ENCODE data around the gene FAM167B.
A peak's percentile ranks its signal among the peaks of the same experiment; 100 is the strongest.

Gene FAM167B

DNA sequence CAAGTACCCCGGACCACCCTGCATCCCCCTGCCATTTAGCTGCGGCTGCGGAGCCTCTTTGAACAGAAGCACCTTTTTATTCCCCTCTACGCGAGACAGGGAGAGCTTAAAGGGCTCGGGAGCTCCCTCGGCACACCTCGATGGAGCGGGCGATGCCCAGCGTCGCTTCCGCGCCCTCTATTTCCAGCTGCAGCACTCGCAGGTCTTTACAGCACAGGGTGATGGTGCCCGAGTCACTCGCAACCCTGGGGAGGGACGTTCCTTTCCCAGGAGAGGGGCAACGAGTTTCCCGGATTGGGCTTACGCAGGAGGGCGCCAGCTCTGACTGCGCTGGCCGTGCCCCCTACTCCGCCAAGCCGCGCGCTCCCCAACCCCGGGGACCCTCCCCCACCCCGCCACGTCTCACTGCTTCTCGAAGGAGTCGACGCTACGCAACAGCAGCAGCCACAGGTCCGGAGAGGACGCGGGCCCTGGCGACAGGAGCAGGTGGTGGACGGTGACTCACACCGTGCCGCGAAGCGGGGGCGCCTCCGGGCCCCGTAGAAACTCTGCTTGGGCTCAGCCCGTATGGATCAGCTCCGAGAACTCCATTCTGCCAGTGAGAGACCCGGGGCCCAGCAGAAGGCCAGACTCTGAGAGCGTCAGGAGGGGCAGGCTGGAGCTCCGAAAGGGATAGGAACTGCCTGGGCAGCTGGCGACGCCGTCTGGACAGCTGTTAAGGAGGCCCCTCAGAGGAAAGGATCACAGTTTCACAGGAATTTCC is 5.8 kb upstream of the FAM167B start:
- Histone ChIP-seq H3K27ac (ENCODE audit: insufficient read depth, low read depth, low read length, poor library complexity, severe bottlenecking) (peak overlapping the region; percentile 61), H3K27me3 (ENCODE audit: control insufficient read depth, insufficient read depth, low read length, poor library complexity, severe bottlenecking) (no peaks in the 10 kb centered on the region), H3K36me3 (ENCODE audit: control insufficient read depth, insufficient read depth, low read length) (no peaks in the 10 kb centered on the region), H3K4me3 (ENCODE audit: insufficient read depth, low read depth, low read length) (peak overlapping the region; percentile 82), H3K9me3 (ENCODE audit: control insufficient read depth, low read length) (no peaks in the 10 kb centered on the region), H3K4me1 (ENCODE audit: control insufficient read depth, insufficient read depth, low read length) (peaks cover 11% of the 10 kb centered on the region)
- 0 to 1% methylated on average over 55 of the region's 55 CpGs for WGBS, 2 experiments

DNA sequence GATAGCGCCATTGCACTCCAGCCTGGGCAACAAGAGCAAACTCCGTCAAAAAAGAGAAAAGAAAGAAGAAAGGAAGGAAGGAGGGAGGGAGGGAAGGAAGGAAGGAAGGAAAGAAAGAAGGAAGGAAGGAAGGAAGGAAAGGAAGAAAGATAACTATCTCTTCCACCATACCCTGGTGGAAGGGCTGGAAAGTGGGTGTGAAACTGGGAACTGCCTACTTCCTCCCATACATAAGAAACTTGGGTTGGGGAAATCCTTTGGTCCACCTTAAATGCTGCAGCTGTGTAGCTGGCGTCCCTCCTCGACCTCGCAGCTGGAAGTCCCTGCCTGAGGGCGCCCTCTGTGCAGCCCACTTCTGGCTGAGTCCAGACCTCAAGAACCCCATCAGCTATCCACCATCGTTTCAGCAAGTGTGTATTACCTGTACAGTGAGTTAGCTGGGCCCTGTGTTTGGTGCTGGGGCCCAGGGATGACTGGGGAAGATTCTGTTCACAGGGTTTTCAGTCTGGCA is 4.6 kb upstream of the FAM167B start:
- Histone ChIP-seq H3K36me3 (ENCODE audit: control insufficient read depth, insufficient read depth, low read length) (no peaks in the 10 kb centered on the region), H3K4me1 (ENCODE audit: control insufficient read depth, insufficient read depth, low read length) (peaks cover 11% of the 10 kb centered on the region), H3K27ac (ENCODE audit: insufficient read depth, low read depth, low read length, poor library complexity, severe bottlenecking) (no peak overlapping the region), H3K4me3 (ENCODE audit: insufficient read depth, low read depth, low read length) (peak overlapping the region; percentile 16), H3K27me3 (ENCODE audit: control insufficient read depth, insufficient read depth, low read length, poor library complexity, severe bottlenecking) (no peaks in the 10 kb centered on the region), H3K9me3 (ENCODE audit: control insufficient read depth, low read length) (no peaks in the 10 kb centered on the region)
- WGBS, 2 experiments = 28 to 31% methylated on average over 7 of the region's 7 CpGs

DNA sequence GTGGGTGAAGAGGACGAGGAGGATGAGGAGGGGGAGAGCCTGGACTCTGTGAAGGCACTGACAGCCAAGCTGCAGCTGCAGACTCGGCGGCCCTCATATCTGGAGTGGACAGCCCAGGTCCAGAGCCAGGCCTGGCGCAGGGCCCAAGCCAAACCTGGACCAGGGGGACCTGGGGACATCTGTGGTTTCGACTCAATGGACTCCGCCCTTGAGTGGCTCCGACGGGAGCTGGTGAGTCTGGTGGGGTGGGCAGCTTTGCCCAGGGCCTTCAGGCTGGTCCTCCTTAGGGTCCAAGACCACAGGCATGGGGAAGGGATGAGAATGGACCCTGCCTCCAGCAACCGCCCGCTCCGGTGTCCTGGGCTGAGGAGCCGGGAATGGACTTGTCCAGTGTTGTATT is 430 bp downstream of the FAM167B start:
- H3K36me3 ChIP-seq (ENCODE audit: control insufficient read depth, insufficient read depth, low read length) = no peaks in the 10 kb centered on the region
- no peak overlapping the region for H3K4me3 ChIP-seq (ENCODE audit: insufficient read depth, low read depth, low read length)
- H3K4me1 ChIP-seq (ENCODE audit: control insufficient read depth, insufficient read depth, low read length) = peaks cover 7% of the 10 kb centered on the region
- H3K27me3 ChIP-seq (ENCODE audit: control insufficient read depth, insufficient read depth, low read length, poor library complexity, severe bottlenecking) = no peaks in the 10 kb centered on the region
- 94 to 95% methylated on average over 12 of the region's 12 CpGs for WGBS, 2 experiments
- no peaks in the 10 kb centered on the region for H3K9me3 ChIP-seq (ENCODE audit: control insufficient read depth, low read length)
- H3K27ac ChIP-seq (ENCODE audit: insufficient read depth, low read depth, low read length, poor library complexity, severe bottlenecking) = no peak overlapping the region

DNA sequence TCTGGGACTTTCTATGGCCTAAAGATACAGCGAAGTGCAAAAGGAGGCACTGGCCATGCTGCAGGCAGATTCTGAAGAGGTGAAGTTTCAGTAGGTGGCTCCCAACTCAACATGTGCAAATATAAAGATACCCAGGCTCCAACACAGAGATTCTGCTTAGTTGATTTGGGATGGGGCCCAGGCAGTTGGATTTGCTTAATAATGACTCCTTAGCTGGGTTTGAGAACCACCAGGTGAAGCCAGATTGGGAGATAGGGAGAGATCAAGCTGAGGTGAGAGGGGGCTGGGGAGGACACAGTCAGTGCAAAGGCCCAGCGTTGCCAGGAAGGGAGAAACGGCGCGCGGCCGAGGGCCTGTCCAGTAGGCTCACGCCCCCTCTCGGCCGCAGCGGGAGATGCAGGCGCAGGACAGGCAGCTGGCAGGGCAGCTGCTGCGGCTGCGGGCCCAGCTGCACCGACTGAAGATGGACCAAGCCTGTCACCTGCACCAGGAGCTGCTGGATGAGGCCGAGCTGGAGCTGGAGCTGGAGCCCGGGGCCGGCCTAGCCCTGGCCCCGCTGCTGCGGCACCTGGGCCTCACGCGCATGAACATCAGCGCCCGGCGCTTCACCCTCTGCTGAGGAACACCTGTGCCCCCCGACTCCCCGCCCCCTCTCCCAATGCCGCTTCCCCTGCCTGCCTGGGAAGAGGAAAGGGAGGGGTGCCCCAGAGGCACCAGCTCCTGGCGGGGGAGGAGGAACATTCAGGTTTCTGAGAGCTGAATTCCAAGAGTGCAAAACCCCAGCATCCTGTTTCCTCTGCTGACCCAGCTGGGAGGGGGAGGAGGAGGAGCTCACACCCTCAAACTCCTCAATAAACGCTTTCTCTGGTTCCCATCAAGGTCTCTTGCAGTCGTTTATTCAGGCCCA is 1.2 kb downstream of the FAM167B start:
- H3K9me3 ChIP-seq (ENCODE audit: control insufficient read depth, low read length) = no peaks in the 10 kb centered on the region
- no peaks in the 10 kb centered on the region for H3K27me3 ChIP-seq (ENCODE audit: control insufficient read depth, insufficient read depth, low read length, poor library complexity, severe bottlenecking)
- WGBS, 2 experiments = 7 to 8% methylated on average over 31 of the region's 31 CpGs
- peaks cover 4% of the 10 kb centered on the region for H3K4me1 ChIP-seq (ENCODE audit: control insufficient read depth, insufficient read depth, low read length)
- no peak overlapping the region for H3K27ac ChIP-seq (ENCODE audit: insufficient read depth, low read depth, low read length, poor library complexity, severe bottlenecking)
- H3K36me3 ChIP-seq (ENCODE audit: control insufficient read depth, insufficient read depth, low read length) = no peaks in the 10 kb centered on the region
- H3K4me3 ChIP-seq (ENCODE audit: insufficient read depth, low read depth, low read length) = peak overlapping the region; percentile 24

DNA sequence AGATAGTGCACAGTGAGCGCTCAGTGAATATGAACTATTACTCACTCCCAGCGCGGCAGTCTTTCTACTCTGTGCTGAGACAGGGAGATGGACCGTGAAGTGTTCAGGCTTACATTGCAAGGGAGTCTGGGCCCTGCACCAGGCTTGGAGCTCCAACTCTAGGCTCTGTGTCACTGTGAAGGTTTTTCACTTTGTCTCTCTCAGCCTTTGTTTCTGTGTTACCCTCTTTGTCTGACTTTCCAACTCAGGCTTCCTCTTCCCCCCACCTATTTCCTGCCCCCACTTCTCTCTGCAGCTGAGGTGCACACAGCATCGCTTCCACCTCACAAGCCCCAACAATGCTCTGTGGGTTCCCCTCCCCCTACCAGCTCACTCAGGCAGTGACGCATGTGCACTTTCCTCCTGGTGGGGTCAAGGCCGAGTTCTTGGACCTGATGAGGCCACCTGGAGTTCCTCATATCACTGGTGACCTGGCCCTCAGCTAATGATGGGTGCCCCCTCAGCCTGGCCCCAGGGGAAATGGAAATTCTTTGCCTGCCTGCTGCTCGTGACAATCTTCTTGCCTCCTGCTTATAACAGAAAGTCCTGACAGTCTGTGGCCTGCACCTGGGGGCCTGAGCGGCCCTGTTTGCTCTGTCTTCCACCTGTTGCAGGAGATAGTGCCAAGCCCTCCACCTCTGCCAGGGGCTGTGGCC is 3.0 kb downstream of the FAM167B start:
- Histone ChIP-seq H3K9me3 (ENCODE audit: control insufficient read depth, low read length) (no peaks in the 10 kb centered on the region), H3K27ac (ENCODE audit: insufficient read depth, low read depth, low read length, poor library complexity, severe bottlenecking) (no peak overlapping the region), H3K27me3 (ENCODE audit: control insufficient read depth, insufficient read depth, low read length, poor library complexity, severe bottlenecking) (no peaks in the 10 kb centered on the region), H3K36me3 (ENCODE audit: control insufficient read depth, insufficient read depth, low read length) (no peaks in the 10 kb centered on the region), H3K4me3 (ENCODE audit: insufficient read depth, low read depth, low read length) (no peak overlapping the region), H3K4me1 (ENCODE audit: control insufficient read depth, insufficient read depth, low read length) (peaks cover 4% of the 10 kb centered on the region)
- 74 to 79% methylated on average over 9 of the region's 9 CpGs for WGBS, 2 experiments

DNA sequence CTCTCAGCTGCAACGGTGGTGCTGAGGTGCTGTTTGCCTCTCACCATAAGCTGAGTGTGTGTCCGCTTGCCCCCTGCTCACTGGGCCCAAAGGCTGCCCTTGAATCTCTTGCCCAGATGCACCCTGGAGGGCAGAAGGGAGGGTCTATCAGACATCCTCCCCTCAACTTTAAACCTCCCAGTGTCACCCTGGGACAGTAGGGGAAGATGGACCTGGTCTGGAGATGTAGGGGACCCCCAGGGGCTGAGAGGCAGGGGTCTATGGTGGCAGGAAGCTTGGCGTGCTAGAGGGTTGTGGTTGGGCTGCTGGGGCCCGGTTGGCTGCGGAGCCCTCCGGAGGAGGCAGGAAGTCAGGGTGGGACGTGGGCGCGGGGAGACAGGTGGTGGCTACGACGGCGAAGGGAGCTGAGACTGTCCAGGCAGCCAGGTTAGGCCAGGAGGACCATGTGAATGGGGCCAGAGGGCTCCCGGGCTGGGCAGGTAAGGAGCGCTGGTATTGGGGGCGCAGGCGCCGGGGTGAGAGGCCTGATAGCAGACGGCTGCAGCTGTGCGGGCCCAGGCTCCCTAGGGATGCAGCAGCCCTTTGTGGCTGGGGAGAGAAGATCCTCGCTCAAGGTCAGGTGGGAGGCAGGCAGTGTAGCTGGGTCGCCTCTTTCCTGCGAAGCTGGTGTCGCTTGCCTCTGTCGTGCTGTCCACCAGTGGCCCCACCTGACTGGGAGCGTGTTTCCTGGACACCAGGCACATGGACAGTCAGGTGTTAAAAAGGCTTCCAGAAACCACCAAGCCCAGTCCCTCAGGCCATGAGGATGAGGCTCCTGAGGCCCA is 4.1 kb downstream of the FAM167B start, which contains the start of gene LCK:
Gene LCK (plus strand): TSS at position 373 of the 824 bp plus-strand sequence. CDS start 23,065 bp downstream, outside the sequence.
- 88 to 91% methylated on average over 25 of the region's 25 CpGs for WGBS, 2 experiments
- no peaks in the 10 kb centered on the region for H3K9me3 ChIP-seq (ENCODE audit: control insufficient read depth, low read length)
- H3K4me3 ChIP-seq (ENCODE audit: insufficient read depth, low read depth, low read length) = no peak within 1 kb of the TSS
- no peaks in the 10 kb centered on the region for H3K36me3 ChIP-seq (ENCODE audit: control insufficient read depth, insufficient read depth, low read length)
- H3K27me3 ChIP-seq (ENCODE audit: control insufficient read depth, insufficient read depth, low read length, poor library complexity, severe bottlenecking) = no peaks in the 10 kb centered on the region
- H3K27ac ChIP-seq (ENCODE audit: insufficient read depth, low read depth, low read length, poor library complexity, severe bottlenecking) = no peak within 1 kb of the TSS
- H3K4me1 ChIP-seq (ENCODE audit: control insufficient read depth, insufficient read depth, low read length) = peaks cover 4% of the 10 kb centered on the region

DNA sequence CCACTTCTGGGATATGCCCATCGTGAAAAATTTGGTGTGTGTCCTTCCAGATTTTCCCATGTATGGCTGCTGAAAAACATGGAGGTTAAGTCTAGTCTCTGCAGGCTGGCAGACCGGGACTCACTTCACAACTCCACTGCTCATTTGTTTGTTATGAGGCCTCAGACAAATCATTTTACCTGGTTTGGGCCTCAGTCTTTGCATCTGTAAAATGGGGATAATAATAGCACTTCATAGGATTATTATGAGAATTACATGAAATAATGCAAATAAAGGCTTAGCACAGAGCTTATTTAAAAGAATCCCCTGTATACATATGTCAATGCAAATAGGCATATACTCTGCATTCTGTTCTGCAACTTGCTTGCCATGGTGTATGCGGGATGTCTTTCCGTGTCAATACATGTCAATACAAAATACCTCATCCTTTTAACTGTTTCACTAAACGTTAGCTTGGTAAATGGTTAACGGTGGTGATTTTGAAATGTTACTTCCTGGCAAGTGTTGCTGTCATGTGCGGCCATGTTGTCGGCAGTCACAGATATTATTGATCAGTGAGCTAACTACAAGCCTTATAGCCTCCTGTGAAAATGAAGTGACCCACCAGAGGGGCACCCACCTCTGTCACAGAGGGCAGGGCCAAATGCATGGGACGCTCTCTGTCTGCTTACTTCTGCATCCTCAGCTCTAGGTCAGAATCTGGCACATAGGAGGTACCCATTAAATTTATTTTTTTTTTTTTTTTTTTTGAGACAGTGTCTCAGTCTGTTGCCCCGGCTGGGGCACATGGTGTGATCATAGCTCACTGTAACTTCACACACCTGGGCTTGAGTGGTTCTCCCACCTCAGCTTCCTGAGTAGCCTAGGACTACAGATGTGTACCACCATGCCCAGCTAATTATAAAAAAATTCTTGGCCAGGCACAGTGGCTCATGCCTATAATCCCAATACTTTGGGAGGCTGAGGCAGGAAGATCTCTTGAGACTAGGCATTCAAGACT is 8.3 kb downstream of the FAM167B start:
- Histone ChIP-seq H3K9me3 (ENCODE audit: control insufficient read depth, low read length) (no peaks in the 10 kb centered on the region), H3K27me3 (ENCODE audit: control insufficient read depth, insufficient read depth, low read length, poor library complexity, severe bottlenecking) (no peaks in the 10 kb centered on the region), H3K4me3 (ENCODE audit: insufficient read depth, low read depth, low read length) (no peak overlapping the region), H3K27ac (ENCODE audit: insufficient read depth, low read depth, low read length, poor library complexity, severe bottlenecking) (no peak overlapping the region), H3K36me3 (ENCODE audit: control insufficient read depth, insufficient read depth, low read length) (no peaks in the 10 kb centered on the region), H3K4me1 (ENCODE audit: control insufficient read depth, insufficient read depth, low read length) (no peaks in the 10 kb centered on the region)
- WGBS, 2 experiments = 94 to 95% methylated on average over 10 of the region's 10 CpGs

DNA sequence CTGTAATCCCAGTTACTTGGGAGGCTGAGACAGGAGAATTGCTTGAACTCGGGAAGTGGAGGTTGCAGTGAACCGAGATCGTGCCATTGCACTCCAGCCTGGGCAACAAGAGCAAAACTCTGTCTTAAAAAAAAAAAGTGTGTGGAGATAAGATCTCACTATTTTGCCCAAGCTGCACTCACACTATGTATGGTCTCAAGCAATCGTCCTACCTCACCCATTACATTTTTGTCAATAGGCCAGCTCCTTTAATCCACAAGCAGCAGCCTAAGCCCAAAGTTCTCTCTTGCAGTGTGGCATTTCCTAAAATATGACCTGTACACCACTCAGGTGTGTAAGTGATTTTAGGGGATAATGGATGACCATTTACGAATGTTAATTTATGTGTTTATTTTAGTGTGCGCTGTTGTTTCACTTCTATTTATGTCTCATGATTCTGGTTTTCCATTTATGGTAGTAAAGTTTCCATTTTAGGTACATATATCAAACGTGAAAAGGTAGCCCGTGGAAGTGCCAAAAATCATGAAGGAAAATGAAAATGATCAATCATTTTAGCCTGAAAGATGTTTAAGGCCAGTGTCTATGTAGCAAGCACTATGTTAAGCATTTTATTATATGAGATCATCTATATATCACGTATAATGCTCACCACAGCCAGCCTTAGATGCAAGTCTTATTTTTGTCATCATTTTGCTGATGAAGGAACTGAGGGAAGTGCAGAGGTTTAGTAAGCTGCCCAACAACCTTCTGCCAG is 9.6 kb downstream of the FAM167B start:
- Histone ChIP-seq H3K9me3 (ENCODE audit: control insufficient read depth, low read length) (no peaks in the 10 kb centered on the region), H3K4me3 (ENCODE audit: insufficient read depth, low read depth, low read length) (no peak overlapping the region), H3K36me3 (ENCODE audit: control insufficient read depth, insufficient read depth, low read length) (no peaks in the 10 kb centered on the region), H3K27me3 (ENCODE audit: control insufficient read depth, insufficient read depth, low read length, poor library complexity, severe bottlenecking) (no peaks in the 10 kb centered on the region), H3K4me1 (ENCODE audit: control insufficient read depth, insufficient read depth, low read length) (no peaks in the 10 kb centered on the region), H3K27ac (ENCODE audit: insufficient read depth, low read depth, low read length, poor library complexity, severe bottlenecking) (no peak overlapping the region)
- WGBS, 2 experiments = 89 to 93% methylated on average over 9 of the region's 9 CpGs

Data from ectodermal cell (in vitro differentiated cells).